Suppressor macrophage (primary cell): ENCODE data around the gene HMX1.

Source experiments
- DNase-seq, 4 experiments: peaks; one replicate each; pipeline ENCODE4 v3.0.0-alpha.2; 2020 to 2022

Gene HMX1

DNA sequence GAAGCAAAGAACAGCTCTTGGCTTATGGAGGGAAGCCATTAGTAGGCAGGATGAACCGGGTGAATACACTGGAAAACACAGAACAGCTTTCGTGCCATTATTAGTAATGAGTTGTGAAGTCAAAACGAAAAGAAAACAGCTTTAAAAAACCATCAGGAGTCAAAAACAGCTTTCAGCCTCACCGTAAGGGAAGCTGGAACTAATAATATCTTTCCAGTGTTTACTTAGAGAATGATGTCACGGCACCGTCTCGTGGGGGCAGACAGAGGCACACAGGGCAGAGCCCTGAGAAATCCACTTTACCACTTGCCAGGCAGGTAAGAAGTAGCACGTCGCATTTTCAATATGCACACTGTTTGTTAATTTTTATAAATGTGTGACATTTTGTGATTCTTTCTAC lies 37.9 kb upstream of the HMX1 start:
- DNase-seq: no peak

DNA sequence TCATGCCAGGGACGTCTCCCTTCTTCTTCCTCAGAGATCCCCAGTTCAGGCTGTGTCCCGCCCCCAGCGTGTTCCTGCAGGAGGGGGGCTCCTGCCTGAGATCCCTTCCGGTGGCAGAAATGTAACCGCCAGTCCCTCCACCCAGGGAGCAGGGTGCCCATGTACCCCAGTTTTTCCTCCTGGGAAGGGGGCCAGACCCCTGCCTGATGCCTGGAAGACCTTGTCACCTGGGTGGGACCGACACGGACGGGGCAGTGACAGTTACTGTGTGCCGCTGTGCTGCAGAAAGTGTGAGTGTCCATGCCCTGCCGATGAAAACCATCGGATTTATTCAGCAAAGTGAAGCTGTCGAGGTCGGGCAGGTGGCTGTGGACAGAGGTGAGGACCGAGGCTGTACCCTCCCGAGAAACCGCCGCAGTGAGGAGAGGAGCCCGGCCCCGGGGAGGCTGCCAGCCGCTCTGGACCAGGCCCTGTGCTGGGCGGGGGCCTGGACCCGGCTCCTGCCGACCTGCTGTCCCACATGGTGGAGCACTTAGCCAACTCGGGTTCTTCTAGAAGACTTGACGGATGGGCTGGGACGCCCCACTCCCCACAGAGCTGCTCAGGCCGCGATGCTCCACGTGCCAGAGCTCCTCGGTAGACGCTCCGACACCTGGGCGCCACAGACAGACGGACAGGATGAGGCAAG lies 36.7 kb upstream of the HMX1 start:
- no peak for DNase-seq

DNA sequence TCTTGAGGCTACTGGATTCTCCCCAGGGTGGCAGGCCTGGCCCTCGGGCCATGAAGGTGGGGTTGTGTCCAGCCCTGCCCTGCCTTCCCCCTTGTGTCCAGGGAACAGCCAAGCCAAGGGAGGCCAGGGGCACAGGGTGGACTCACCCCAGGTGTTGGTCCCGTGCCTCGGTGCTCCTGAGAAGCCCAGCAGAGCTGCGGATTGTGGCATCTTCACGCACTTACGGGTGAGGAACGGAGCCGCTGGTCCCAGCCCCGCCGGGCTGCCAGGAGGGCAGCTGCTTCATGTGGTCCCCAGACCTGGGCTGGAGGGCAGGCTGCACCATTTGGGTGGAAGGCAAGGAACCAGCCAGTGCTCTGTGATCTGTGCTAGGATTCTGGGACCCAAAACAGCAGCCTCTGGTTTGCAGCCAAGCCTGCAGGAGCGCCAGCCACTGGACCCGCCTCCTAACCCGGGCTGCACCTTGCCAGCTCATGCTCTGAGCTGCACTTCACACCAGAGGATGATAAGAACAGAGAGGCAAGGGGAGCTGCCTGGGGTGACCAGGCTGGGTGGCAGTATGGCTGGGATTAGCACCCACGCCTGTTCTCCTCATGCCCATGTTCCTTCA lies 36.1 kb upstream of the HMX1 start:
- no peak for DNase-seq

DNA sequence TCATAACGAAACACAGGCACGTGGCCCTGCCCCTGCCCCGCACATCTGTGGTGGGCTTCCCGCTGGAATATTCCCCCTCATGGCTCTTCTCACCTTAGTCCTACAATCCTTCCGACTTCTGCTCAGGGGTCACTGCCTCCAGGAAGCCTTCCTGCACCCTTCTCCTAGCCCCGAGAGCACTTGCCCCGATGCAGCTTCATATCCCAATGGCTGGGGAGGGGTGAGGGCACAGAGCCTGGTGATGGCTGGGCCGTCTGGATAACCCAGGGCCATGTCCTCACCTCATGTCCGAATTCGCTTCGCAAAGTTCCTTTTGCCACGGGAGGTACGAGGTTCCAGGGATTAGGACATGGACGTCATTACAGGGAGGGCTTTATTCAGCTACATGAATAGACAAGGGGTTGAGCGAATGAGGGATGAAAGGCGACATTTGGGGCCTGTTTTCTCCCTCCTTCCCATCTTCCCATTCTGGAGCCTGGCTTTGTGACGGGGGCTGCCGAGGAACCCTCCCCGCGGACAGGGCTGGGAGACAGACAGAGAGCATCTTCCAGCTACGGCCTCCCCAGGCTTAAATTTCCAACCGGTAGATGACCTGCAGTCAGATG lies 35.5 kb upstream of the HMX1 start:
- no peak for DNase-seq

DNA sequence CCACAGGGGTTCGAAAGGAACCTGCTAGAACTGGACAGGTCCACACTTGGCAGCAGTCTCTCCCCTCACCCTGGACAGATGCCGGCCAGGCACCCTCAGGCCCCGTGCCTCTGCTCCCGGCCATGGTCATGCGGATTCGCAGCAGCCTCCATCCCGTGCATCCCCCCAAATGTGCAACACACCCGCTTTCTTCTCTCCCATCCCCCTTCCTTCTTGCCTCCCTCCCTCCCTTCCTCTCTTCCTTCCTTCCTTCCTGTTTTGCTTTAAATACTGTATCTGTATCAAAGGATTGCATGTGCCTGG lies 35.0 kb upstream of the HMX1 start:
- no peak for DNase-seq

DNA sequence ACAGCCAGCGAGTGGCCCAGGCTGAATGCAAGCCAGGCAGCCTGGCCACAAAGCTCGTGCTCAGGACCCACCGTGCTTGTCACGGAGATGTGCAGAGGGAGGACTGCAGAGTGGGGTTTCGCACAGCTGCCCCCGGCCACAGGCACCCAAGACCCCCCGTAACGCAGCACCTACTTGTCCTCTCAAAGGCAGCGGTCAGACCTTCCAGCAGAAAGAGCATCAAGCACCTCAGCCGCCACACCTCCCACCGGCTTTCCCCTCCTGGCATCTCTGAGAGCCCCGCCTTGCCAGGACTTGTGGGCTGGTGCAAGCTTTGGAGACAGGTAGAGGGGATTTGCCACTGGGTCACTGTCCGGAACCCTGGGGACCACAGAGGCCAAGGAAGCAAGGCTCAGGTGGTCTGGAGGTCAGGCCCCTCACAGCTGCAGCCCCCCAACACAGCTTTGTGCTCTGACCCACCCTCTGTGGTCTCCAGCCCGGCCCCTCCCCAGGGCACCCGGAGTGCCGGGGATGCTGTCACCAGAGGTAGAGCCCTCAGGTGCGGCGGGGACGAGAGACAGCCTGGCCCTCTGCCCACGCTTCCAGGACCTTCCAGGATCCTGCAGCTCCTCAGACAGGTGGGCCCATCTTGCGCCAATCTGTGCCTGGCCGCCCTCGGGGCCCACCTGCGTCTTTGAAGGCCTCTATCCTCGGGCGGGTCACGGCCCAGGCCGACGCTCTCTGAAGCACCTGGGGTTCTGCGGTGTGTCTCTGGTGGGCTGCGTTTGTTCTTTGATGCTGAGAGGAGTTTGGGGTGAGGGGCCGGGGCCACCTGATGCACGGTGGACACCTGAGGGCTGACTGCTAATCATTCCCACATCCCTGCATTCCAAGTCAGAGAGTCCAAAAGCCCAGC lies 34.4 kb upstream of the HMX1 start:
- no peak for DNase-seq

DNA sequence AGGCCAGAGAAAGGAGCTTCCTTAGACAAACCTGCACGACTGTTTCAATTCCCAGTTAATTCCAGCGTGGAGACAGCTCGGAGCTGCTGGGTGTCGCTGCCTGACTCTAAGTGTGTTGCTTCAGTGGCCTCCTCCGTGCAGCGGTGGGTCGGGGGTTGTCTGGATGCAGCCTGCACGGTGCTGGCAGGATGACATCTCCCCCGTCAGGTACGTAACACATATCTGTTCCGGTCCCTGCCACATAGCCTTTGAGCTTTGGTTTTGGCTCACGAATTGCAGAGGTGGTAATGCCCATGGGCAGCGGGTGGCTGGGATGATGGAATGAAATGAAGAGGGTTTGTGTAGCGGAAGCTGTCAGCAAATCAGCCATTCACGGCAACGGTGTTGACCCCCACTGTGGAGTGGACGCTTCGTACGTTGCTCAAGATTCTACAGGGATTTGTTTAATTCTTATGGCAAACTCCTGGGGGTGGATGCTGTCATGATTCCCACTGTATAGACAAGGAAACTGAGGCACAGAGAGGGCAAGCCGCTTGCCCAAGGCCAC lies 33.7 kb upstream of the HMX1 start:
- no peak for DNase-seq

DNA sequence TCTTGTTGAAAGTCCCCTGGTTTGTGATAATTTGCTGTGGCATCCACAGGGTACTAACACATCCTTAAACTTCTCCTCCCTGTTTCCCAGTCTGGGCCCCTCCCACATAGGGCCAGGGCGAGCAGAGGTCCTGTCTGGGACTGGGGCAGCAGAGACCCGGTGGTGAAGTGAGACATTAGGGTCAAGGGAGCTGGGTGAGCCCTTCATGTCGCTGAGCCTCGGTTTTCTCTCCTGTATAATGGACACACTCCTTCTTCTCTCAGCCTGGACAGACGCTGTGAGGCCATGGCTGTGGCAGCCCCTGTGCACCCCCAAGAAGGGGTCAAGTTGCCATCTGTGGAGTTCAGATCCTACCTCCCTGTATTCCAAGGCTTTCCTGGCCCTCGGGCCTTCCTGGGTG lies 33.0 kb upstream of the HMX1 start:
- no peak for DNase-seq

DNA sequence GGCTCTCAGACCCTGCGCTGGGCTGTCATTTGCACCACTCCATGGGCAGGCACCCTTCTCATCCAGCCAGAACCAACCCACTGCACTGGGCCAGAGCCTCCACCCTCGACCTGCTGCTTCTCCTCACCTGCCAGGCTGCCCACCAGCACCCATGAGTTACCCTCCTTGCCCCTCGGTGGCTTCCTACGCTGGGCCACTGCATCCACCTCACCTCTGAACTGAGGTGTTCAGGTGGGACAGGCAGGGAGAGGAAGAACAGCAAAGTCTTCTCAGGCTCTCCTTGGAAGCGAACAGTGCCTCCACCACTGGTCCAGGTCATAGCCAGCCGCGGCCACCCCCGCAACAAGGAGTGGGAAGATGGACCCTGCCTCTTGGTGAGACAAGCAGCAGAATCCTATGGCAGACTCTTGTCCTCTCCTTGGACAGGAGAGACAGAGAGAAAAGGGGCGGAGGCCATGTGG lies 32.4 kb upstream of the HMX1 start:
- DNase-seq: no peak

DNA sequence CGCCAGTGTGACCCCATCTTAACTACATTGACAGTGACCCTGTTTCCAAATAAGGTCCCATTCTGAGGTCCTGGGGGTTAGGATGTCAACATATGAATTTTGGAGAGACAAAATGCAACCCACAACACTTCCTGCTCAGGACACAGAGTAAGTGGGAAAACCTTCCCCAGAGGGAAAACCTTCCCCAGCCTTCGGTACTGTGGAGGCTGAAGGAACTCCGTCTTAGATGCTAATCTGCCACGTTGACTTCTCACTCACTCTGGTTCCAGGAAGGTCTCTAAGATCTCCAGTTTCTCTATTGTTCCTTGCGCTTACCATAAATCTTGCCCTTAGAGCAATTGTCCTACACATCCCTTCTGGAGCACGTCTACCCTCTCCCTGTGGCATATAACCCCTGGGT lies 29.7 kb upstream of the HMX1 start:
- no peak for DNase-seq

DNA sequence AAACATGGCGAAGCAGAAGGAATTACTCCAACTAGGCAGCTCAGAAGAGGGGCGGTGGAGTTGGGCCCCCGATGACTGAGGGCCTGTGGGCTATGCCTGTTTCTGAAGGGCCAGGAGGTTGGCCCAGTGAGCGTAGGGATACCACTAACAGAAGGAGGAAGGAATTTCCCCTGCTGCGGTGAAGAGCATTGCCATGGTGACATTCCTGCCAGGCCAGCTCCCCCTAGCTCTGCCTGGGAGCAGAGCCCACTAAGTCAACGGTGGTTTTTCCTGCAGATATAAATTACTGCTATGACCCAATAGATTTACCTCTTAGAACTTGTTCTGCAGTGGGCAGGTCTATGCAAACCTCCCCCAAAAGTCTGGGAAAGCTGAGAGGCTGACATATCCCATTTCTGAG lies 28.9 kb upstream of the HMX1 start:
- no peak for DNase-seq

DNA sequence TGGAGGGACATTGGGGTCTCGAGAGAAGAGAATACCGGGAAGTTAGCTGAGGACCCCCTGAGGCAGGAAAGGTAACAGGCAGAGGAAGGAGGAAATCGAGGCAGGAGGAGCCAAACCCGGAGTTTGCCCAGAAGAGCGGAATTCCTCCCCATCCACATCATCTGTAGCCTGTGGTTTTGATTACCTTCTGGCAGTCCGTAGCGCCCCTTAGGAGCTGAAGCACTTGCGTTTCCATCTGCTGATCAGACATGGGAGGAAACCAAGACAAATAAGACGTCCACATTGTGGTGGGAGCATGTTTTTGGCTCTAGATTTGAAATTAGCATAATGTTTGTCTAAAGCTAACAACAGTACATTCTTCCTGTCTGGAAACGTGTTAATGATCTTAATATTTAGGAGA lies 26.8 kb upstream of the HMX1 start:
- no peak for DNase-seq

DNA sequence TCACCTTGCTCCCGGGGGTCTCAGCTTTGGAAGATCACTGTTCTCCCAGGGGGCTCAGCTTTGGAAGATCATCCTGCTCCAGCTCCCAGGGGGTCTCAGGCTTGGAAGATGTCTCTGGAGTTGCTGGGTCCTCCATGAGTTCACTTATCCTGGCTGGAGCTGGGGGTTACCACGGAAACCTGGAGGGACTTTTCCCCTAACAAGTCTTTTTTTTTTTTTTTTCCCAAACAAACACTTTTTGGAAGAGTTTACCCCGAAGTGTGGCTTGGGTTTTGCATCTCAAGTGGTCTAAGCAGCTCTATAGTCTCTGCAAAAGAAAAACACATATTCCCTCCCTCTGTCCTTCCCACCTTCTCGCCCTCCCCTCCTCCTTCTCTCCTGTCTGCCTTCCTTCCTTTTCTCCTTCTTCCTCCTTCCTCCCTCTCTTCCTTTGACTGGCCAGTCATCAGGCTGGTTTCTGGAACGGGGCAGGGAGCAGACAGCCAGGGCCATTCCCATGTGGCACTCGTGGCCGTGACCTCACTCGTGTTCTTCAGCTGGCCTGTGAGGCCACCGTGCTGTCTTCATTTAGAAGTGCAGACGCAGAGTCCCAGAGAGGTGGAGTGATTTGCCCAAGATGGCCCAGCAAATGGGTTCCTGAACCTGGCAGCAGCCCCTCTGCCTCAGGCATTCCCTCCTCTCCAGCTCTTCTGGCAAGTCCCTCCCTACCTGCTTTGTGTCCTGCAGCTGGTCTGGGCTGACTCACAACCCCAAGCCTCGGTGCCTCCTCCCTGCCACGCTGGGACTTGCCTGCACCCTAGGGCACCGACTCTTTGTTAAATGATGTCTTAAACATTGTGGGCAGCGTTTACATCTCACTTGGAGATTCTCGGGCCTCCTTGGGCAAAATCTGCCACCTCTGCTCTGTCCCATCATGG lies 25.9 kb upstream of the HMX1 start:
- DNase-seq: no peak

DNA sequence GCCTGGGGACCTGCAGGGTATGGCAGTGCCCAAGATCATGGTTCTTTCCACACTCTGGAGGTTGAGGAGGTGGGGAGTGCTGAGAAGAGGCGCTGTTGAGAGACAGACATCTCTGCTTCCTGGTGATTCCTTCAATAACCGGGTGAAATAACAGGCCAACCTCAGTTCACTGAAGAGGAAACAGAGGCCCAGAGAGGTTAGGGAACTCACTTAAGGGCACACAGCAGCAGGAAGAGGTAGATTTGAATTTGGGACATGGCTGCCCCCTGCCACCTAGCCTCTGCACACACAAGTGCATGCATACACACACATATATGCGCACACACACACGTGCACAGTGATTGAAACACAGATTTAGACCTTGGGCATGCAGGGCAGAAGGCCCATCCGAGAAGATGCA lies 24.9 kb upstream of the HMX1 start:
- DNase-seq: no peak

DNA sequence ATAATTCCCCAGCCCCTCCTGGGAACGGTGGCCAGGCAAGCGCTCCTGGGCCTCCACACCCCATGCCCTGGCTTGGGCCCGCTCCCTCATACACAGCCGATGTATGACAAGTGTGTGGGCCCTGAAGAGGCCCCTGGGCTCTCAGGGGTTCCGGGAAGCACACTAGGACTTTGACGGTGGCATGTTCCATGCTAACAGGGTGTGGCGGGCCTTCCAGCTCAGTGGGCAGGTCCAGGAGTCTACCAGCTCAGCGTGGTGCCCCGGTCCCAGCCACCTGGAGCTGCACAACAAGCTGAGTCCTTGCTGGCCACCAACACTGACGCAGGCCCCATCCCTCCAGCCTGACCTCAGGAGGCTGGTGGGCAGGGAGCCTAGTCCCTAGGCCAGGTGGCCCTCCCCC lies 24.4 kb upstream of the HMX1 start:
- no peak for DNase-seq

DNA sequence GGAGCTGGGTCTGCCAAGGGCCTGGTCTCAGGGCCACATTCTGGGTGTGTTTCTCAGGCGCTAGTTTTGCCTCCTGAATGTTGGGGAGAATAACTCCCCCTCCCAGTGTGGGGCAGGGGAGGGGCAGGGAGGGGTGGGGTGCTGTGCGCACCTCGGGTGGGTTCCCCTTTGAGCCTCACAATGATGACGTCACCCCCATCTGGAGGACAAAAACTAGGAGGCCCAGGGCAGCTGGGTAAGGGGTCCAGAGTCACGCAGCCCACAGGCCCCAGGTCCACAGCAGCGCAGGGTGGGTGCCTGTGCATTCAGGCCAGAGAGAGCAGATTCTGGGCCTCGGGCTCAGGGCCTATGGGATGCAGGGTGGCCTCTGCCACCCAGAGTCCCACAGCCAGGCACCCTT lies 23.7 kb upstream of the HMX1 start:
- no peak for DNase-seq

DNA sequence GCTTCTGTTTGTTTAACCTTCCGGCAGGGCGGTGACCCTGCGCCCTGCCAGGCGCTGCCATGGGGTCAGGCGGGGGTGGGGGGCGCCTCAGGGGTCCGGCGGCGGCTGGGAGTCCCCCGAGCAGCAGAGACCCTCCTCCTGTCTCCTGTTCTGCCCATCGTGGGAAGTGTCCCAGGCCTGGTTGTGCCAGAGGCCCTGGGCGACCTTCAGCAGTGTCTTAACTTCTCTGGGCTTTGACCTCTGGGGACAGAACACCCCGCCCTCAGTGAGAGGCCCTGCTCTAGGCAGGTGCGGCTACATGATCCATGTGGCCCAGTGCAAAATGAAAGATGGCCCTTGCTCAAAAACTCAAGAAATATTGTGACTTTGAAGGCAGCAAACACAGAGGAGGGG lies 22.8 kb upstream of the HMX1 start:
- no peak for DNase-seq

DNA sequence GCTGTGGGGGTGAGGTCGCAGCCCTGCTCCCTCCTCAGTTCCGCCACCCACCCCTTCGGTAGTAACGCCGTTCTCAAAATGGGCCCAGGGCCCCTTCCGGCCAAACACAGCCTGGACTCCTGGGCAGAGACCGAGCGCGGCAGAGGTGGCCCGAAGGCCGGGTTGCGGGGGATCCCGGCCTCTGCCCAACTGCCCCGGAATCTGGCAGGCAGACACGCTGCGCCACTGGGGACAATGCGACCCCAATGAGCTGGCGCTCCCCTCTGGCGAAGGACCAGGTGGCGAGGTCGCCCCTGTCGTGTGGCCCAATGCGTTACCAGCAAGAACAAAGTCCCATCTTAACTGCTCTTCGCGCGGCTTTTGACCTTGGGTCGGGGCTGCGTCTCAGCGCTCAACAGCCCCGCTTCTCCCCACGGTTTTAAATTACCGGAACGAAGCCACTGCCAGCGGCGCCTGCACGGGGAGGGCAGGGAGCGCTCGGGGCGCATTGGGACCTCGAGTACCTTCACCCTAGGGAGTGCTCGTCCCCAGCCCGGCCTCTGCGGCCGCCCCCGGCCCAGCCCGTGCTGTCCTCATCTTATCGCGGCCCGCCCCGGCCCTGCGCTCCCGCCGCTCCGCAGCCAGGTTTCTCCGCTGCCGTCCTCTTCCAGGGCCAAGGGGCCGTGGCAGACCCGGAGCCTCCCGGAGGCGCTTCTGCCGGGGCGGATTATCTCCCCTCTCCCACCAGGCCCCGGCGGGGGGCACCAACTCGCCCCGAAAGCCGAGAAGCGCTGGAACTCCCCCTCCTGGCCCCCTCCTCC lies 22.2 kb upstream of the HMX1 start:
- no peak for DNase-seq

DNA sequence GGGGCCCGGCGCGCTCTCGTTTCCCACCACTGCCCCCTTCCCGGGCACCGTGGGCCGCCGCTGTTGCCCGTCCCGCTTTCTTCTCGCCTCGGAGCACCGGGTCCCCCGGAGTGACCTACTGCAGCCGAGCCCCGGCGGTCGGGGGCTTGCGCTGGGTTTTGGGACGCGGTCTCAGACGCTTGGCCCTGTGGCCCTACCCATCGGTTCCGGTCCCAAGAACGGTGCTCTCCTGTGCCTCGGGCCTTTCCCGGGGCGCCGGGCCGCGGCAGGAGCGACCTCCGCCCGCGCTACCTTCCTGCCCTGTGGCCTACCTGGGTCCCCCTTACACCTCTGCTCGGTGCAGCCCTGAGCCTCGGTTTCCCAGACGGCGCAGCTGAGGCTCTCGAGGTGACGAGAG lies 21.6 kb upstream of the HMX1 start:
- no peak for DNase-seq

DNA sequence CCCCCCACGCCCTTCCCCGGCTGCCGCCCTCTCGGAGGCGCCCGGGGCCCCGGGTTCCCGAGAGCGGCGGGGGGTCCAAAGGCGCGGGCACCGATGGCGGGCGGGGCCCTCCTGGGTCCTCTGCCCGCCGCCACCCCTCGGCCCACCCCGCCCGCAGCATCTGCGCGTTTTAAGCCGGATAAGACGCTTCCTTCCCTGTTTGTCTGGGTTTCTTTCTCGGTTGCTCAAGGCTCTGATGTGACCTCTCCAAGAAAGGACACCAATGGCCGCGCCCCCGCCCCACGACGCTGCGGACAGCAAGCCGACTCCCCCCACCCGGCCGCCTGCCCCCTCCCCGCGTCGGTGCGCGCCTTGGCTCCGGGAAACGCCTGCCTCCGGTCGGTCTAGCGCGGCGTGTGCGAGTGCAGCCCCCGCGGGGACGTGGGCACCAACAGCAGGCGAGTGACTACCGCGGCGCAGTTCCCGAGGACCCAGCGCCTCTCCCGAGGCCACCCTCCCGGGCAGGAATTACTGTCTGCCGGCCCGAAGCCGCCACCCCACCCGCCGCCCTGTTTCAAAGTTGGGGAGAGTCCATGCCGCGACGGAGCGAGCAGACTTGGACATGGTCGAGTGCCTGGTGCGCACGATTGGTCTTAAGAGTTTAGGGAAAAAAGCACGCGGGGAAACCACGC lies 21.1 kb upstream of the HMX1 start:
- DNase-seq: no peak
